ENCODE measurements around the gene TBC1D22A. TPM values are rescaled to one million over a fixed set of nuclear protein-coding genes. Genes with fewer than 3 reads are reported as not detected.

TBC1D22A gene
- total and polyA plus RNA-seq, 2 experiments from 2014 or later: 9.6 to 13.3 TPM

DNA sequence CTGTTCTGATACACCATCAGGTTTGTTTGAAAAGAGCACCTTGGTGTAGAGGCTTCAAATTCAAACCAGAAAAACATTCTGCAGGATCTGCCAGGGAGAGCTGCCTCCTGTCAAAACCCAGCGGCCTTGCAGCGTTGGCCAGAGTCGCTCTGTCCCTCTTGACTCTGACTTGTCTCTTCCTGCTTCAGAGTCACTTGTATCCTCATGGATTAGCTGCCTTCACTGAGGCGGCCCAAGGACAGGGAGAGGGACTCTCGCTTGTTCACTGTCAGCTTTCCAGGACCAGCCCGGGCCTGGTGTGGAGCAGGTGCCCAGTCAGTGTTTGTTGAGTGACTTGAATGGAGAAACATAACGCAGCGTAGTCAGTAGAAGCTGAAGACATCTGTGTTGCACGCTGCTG lies 18.0 kb downstream of the TBC1D22A start:
- Histone ChIP-seq H3K9me2 (ENCODE audit: insufficient read depth) (no peaks in the 10 kb centered on the region), H2AFZ (no peak overlapping the region), H3K27me3 (ENCODE audit: insufficient read depth) (no peaks in the 10 kb centered on the region), H3K36me3 (ENCODE audit: insufficient read depth) (no peaks in the 10 kb centered on the region), H3K4me1 (ENCODE audit: insufficient read depth) (no peaks in the 10 kb centered on the region), H3K79me2 (replicated peaks; ENCODE audit: insufficient read depth) (peaks cover 90% of the 10 kb centered on the region), H3K4me3 (no peak overlapping the region), H3K27ac (ENCODE audit: low read depth) (0 out of 2 replicates have a peak overlapping the region, but pooled peaks have one; percentile 9), H3F3A (replicated peaks; ENCODE audit: low read depth) (no peaks in the 10 kb centered on the region), H3K4me2 (no peak overlapping the region), H4K20me1 (replicated peaks; ENCODE audit: insufficient read depth) (peaks cover 4% of the 10 kb centered on the region; the same call in 1 of the 2 replicates)
- Mint-ChIP-seq H3K27ac (no peak overlapping the region), H3K36me3 (ENCODE audit: low read depth) (no peaks in the 10 kb centered on the region; the same call in 2 of the 3 replicates), H3K9me3 (no peaks in the 10 kb centered on the region), H3K4me1 (peaks cover 6% of the 10 kb centered on the region; the same call in 2 of the 3 replicates), H3K4me3 (no peak overlapping the region), H3K27me3 (ENCODE audit: insufficient read depth, low read depth, poor library complexity) (peaks cover 5% of the 10 kb centered on the region)
- ATAC-seq (no peak), DNase-seq (ENCODE audit: low spot score) (no peak)
- no peak for TF ChIP-seq NANOG (IDR thresholded peaks at IDR 0.05; ENCODE audit: borderline replicate concordance)
- TF ChIP-seq EZH2 (IDR thresholded peaks at IDR 0.05; ENCODE audit: low read depth, unreplicated experiment): no peak
- no peak for TF ChIP-seq POLR2AphosphoS5 (IDR thresholded peaks at IDR 0.05; ENCODE audit: low read depth)
- TF ChIP-seq JUNB (IDR thresholded peaks at IDR 0.05; ENCODE audit: unreplicated experiment): no peak
- TF ChIP-seq ZNF462 (CRISPR knock-in tag; IDR thresholded peaks at IDR 0.05): no peak
- no peak for TF ChIP-seq STAT1 (IDR thresholded peaks at IDR 0.05; ENCODE audit: unreplicated experiment)
- no peak for TF ChIP-seq ZNF114 (CRISPR knock-in tag; IDR thresholded peaks at IDR 0.05)
- no peak for TF ChIP-seq ETS1 (IDR thresholded peaks at IDR 0.05)
- no peak for TF ChIP-seq CTCF (conservative IDR thresholded peaks at IDR 0.05; ENCODE audit: low read depth in 2 of 2)
- TF ChIP-seq, protein P1, sequence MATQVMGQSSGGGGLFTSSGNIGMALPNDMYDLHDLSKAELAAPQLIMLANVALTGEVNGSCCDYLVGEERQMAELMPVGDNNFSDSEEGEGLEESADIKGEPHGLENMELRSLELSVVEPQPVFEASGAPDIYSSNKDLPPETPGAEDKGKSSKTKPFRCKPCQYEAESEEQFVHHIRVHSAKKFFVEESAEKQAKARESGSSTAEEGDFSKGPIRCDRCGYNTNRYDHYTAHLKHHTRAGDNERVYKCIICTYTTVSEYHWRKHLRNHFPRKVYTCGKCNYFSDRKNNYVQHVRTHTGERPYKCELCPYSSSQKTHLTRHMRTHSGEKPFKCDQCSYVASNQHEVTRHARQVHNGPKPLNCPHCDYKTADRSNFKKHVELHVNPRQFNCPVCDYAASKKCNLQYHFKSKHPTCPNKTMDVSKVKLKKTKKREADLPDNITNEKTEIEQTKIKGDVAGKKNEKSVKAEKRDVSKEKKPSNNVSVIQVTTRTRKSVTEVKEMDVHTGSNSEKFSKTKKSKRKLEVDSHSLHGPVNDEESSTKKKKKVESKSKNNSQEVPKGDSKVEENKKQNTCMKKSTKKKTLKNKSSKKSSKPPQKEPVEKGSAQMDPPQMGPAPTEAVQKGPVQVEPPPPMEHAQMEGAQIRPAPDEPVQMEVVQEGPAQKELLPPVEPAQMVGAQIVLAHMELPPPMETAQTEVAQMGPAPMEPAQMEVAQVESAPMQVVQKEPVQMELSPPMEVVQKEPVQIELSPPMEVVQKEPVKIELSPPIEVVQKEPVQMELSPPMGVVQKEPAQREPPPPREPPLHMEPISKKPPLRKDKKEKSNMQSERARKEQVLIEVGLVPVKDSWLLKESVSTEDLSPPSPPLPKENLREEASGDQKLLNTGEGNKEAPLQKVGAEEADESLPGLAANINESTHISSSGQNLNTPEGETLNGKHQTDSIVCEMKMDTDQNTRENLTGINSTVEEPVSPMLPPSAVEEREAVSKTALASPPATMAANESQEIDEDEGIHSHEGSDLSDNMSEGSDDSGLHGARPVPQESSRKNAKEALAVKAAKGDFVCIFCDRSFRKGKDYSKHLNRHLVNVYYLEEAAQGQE (IDR thresholded peaks at IDR 0.05; ENCODE audit: unreplicated experiment): no peak
- no peak for TF ChIP-seq ZNF331 (CRISPR knock-in tag; IDR thresholded peaks at IDR 0.05; ENCODE audit: low read depth)
- TF ChIP-seq EZH2phosphoT487 (IDR thresholded peaks at IDR 0.05; ENCODE audit: unreplicated experiment): no peak
- no peak for TF ChIP-seq CREB1 (CRISPR knock-in tag; IDR thresholded peaks at IDR 0.05; ENCODE audit: low read depth)
